ENCODE measurements around the gene TXNDC8.
A peak's percentile ranks its signal among the peaks of the same experiment; 100 is the strongest.

Gene TXNDC8

GRCh38 chr9:110278080-110278707 is 59.5 kb downstream of the TXNDC8 start:
- no peak for DNase-seq (ENCODE audit: low read depth)

- DNase-seq (ENCODE audit: low read depth), result no peak
Measured at GRCh38 chr9:110276781-110277180, 60.9 kb downstream of the TXNDC8 start.

- DNase-seq (ENCODE audit: low read depth), result no peak
Measured at GRCh38 chr9:110270211-110270995, 67.3 kb downstream of the TXNDC8 start.

- DNase-seq (ENCODE audit: low read depth), result no peak
Measured at GRCh38 chr9:110266795-110267194, 70.9 kb downstream of the TXNDC8 start.

GRCh38 chr9:110261632-110262031 is 76.0 kb downstream of the TXNDC8 start:
- DNase-seq (ENCODE audit: low read depth), result no peak

GRCh38 chr9:110260911-110261310 is 76.8 kb downstream of the TXNDC8 start:
- DNase-seq (ENCODE audit: low read depth), result no peak

GRCh38 chr9:110259566-110259965 is 78.1 kb downstream of the TXNDC8 start:
- no peak for DNase-seq (ENCODE audit: low read depth)

GRCh38 chr9:110258690-110259091 is 79.0 kb downstream of the TXNDC8 start:
- no peak for DNase-seq (ENCODE audit: low read depth)

GRCh38 chr9:110257956-110258355 is 79.7 kb downstream of the TXNDC8 start:
- no peak for DNase-seq (ENCODE audit: low read depth)

GRCh38 chr9:110257097-110257841 is 80.4 kb downstream of the TXNDC8 start:
- DNase-seq (ENCODE audit: low read depth), result no peak

- DNase-seq (ENCODE audit: low read depth), result peak; percentile 86
Measured at GRCh38 chr9:110256380-110257096, 81.1 kb downstream of the TXNDC8 start, which contains the start of gene TXN. Gene TXN, minus strand, starts transcription at chr9:110256507. Its CDS starts 72 bp downstream, at chr9:110256435.

- DNase-seq (ENCODE audit: low read depth), result peak; percentile 39
Measured at GRCh38 chr9:110255463-110256379, 81.9 kb downstream of the TXNDC8 start.

GRCh38 chr9:110255034-110255462 is 82.6 kb downstream of the TXNDC8 start:
- DNase-seq (ENCODE audit: low read depth), result no peak

- no peak for DNase-seq (ENCODE audit: low read depth)
Measured at GRCh38 chr9:110254500-110254899, 83.2 kb downstream of the TXNDC8 start.
